Left lung (tissue), 10 donors: ENCODE measurements around the gene PSMD13. TPM values are rescaled to one million over a fixed set of nuclear protein-coding genes. Genes with fewer than 3 reads are reported as not detected.
"Not testable (repeated sequence)": the region's sequence is repeated elsewhere in the genome, so short reads cannot be mapped to it uniquely, and the experiment has no call there.

ENCODE experiments used
- ATAC-seq: fragments of 200-7000 bp; cut with Tn5 transposase; one replicate; pipeline ENCODE4 v1.9.1; 2020; ENCODE audit warnings: moderate library complexity
- DNase-seq, 4 donors: peaks; one replicate each; pipeline ENCODE4 v3.0.0-alpha.2; 2013 to 2020
- H3K27ac ChIP-seq, 2 donors: fragments of 200-600 bp; sonication (generic) in 1 of 2; one replicate each; pipeline versions ENCODE4 v1.5.0 to v1.8.0; 2020 to 2021
- H3K27me3 ChIP-seq, 2 donors: fragments of 200-600 bp; sonication (generic) in 1 of 2; one replicate each; pipeline versions ENCODE4 v1.5.0 to v1.8.0; 2020 to 2021
- H3K36me3 ChIP-seq, 2 donors: fragments of 200-600 bp; sonication (generic) in 1 of 2; one replicate each; pipeline versions ENCODE4 v1.5.0 to v1.8.0; 2020 to 2021
- H3K4me1 ChIP-seq, 2 donors: fragments of 200-600 bp; one replicate each; pipeline ENCODE4 v1.8.0; 2021
- H3K4me3 ChIP-seq, 2 donors: fragments of 200-600 bp; sonication (generic) in 1 of 2; one replicate each; pipeline versions ENCODE4 v1.5.0 to v1.8.0; 2020 to 2021; ENCODE audit warnings: mild to moderate bottlenecking in 1 of 2
- H3K9me3 ChIP-seq, 2 donors: fragments of 200-600 bp; sonication (generic) in 1 of 2; one replicate each; pipeline versions ENCODE4 v1.5.0 to v1.8.0; 2020 to 2021
- intact Hi-C, 2 donors: fragments of 100-400 bp; cut with DNase I; formaldehyde crosslinking; loops; one replicate each; pipeline versions ENCODE4 v1.11.2 to v1.14.2; 2022
- polyA plus RNA-seq, 6 donors: library from polyadenylated mRNA; unstranded; fragments of 120-200 nt; gene quantifications; one replicate each; pipeline ENCODE4 v1.2.1, GENCODE V29; 2013; ENCODE audit not compliant: insufficient read length in 6 of 6
- total RNA-seq, 2 donors: library from RNA; stranded (reverse); fragmentation: NEBNext Ultra II Directional; extraction: Animal tissue kit (Norgen Biotek cat#: 25700); gene quantifications; one replicate each; pipeline ENCODE4 v1.2.1, GENCODE V29; 2021
- TF ChIP-seq, protein P1 (sequence below), 2 donors: fragments of 200-600 bp; sonication (generic) in 1 of 2; IDR thresholded peaks; one replicate each; pipeline versions ENCODE4 v1.5.0 to v1.8.0; 2021; ENCODE audit warnings: antibody characterized with exemption in 2 of 2
- donor health status: DM: no; HTN: yes; CAD: no.
- donor health status: DM: no; HTN: no; CAD: no.

Gene PSMD13
- total and polyA plus RNA-seq, 8 donors: 78.0 to 157 (median 147) TPM

DNA sequence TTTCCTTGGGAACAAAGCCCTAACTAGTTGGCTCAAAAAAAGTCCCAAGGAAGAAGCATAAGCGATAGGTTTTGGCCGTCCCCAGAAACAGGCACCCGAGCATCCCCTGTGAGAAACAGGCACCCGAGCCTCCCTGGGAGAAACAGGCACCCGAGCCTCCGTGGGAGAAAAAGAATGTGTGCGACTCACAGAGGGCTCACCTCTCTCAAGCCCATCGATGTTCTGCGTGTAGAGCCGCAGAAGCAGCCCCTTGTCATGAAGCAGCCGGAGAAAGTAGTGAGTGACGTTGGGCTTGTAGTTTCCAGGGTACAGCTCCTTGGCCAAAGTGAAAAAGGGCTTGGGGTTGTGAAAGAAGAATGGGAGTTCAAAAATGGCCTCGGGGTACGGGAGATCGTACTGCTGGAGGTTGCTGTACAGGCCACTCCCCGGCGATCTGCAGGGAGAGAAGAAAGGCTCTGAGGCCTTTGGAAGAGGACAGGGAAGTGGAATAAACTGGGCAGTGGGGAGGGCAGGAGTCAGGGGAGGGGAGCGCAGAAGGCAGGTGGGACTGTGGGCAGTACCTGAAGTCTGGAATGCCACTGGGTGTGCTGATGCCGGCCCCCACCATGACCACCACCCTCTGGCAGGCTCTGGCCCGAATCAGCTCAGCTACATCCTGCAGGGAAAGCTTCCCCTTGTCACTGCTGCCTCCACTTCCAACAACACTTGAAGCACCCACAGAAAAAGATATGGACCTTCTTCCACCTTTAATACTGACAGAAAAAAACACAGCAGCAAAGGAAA lies 3.8 kb upstream of the PSMD13 start:
- Histone ChIP-seq H3K4me3 (no peak overlapping the region), H3K27ac (no peak overlapping the region), H3K4me1 (peaks cover 10 to 17% of the 10 kb centered on the region in 2 donors), H3K27me3 (no peaks in the 10 kb centered on the region), H3K36me3 (no peaks in the 10 kb centered on the region), H3K9me3 (no peaks in the 10 kb centered on the region)
- DNase-seq (no peak), ATAC-seq (no peak)
- TF ChIP-seq, protein P1, sequence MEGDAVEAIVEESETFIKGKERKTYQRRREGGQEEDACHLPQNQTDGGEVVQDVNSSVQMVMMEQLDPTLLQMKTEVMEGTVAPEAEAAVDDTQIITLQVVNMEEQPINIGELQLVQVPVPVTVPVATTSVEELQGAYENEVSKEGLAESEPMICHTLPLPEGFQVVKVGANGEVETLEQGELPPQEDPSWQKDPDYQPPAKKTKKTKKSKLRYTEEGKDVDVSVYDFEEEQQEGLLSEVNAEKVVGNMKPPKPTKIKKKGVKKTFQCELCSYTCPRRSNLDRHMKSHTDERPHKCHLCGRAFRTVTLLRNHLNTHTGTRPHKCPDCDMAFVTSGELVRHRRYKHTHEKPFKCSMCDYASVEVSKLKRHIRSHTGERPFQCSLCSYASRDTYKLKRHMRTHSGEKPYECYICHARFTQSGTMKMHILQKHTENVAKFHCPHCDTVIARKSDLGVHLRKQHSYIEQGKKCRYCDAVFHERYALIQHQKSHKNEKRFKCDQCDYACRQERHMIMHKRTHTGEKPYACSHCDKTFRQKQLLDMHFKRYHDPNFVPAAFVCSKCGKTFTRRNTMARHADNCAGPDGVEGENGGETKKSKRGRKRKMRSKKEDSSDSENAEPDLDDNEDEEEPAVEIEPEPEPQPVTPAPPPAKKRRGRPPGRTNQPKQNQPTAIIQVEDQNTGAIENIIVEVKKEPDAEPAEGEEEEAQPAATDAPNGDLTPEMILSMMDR (IDR thresholded peaks at IDR 0.05): no peak
- intact Hi-C loops: no loop called here

- DNase-seq (no peak), ATAC-seq (no peak)
- intact Hi-C loops: no loop called here
- peaks cover 12 to 33% of the 10 kb centered on the region in 2 donors for H3K4me1 ChIP-seq
- no peak overlapping the region for H3K27ac ChIP-seq
- peaks cover 0 to 16% of the 10 kb centered on the region in 2 donors for H3K36me3 ChIP-seq
- no peaks in the 10 kb centered on the region for H3K9me3 ChIP-seq
- TF ChIP-seq, protein P1 (IDR thresholded peaks at IDR 0.05): no peak
- H3K27me3 ChIP-seq: no peaks in the 10 kb centered on the region
- peak overlapping the region; percentile 77 to 99 for H3K4me3 ChIP-seq
These were observed 1.6 kb upstream of the PSMD13 start for GRCh38 chr11:235180-235579.

DNA sequence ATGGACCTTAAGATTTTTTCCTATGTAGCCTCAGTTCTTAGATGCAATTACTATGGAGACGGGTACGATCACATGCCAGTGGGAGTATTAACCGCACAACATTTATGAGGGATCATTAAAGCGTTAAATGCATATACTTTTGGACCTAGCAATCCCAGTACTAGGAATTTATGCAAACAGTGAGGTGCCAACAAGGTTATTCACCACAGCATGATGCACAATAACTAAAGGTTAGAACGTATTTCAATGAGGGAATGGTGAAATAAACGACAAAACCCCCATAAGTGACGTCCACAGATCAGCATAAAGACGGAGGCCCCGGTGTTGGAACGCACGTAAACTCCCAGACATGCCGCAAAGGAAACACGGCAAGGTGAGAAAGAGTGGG lies 1.2 kb upstream of the PSMD13 start:
- Histone ChIP-seq H3K4me1 (peaks cover 12 to 33% of the 10 kb centered on the region in 2 donors), H3K27ac (peak overlapping the region; percentile 80 to 99), H3K36me3 (peaks cover 0 to 20% of the 10 kb centered on the region in 2 donors), H3K9me3 (no peaks in the 10 kb centered on the region), H3K27me3 (no peaks in the 10 kb centered on the region), H3K4me3 (peak overlapping the region; percentile 77 to 99)
- ATAC-seq (peak; percentile 5), DNase-seq (no peak)
- intact Hi-C loops: no loop called here
- TF ChIP-seq, protein P1 (IDR thresholded peaks at IDR 0.05): no peak

GRCh38 chr11:235997-236773 lies 591 bp upstream of the PSMD13 start, which contains the start of gene SIRT3:
Gene SIRT3, minus strand, starts transcription at chr11:236342. Its CDS starts 14 bp downstream, at chr11:236328.
- ATAC-seq: peak; percentile 95
- Histone ChIP-seq H3K4me1 (peaks cover 12 to 33% of the 10 kb centered on the region in 2 donors), H3K27me3 (no peaks in the 10 kb centered on the region), H3K4me3 (peak within 1 kb of the TSS; percentile 97 to 99), H3K9me3 (no peaks in the 10 kb centered on the region), H3K27ac (peak within 1 kb of the TSS; percentile 93 to 99), H3K36me3 (peaks cover 0 to 26% of the 10 kb centered on the region in 2 donors)
- intact Hi-C loops: no loop called here
- TF ChIP-seq, protein P1 (IDR thresholded peaks at IDR 0.05): peak in 1 of 2 donors; percentile 14
- DNase-seq: peak; percentile 84 to 95 (median 89)

DNA sequence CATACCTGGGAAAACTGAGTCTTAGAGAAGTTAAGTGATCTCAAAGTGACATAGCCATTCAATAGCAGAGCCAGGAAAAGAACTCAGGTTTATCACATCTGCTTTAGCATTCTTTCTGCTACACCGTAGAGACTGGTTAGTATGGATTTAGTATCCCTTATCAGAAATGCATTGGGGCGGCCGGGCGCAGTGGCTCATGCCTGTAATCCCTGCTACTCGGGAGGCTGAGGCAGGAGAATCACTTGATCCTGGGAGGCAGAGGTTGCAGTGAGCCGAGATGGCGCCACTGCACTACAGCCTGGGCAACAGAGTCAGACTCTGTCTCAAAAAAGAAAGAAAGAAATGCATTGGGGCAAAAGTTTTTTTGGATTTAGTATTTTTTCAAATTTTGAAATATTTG lies 1.6 kb downstream of the PSMD13 start:
- H3K27ac ChIP-seq, H3K27me3 ChIP-seq, intact Hi-C loops, DNase-seq, H3K9me3 ChIP-seq, ATAC-seq: not testable (repeated sequence)
- peaks cover 12 to 33% of the 10 kb centered on the region in 2 donors for H3K4me1 ChIP-seq
- H3K36me3 ChIP-seq: peaks cover 0 to 45% of the 10 kb centered on the region in 2 donors
- peak overlapping the region in 1 of 2 donors; percentile 99 for H3K4me3 ChIP-seq
